Measurements from ENCODE around the gene XYLT1.

The XYLT1 gene

GRCh38 chr16:17219991-17220390 is 250.8 kb downstream of the XYLT1 start:
- no peak for DNase-seq (ENCODE audit: low read depth)
- TF ChIP-seq CTCF (conservative IDR thresholded peaks at IDR 0.05; ENCODE audit: low read depth, low read length): no peak
- H3K4me3 ChIP-seq (ENCODE audit: low read depth, low read length): no peak overlapping the region

GRCh38 chr16:17215936-17216335 is 254.8 kb downstream of the XYLT1 start:
- no peak for DNase-seq (ENCODE audit: low read depth)
- no peak overlapping the region for H3K4me3 ChIP-seq (ENCODE audit: low read depth, low read length)
- TF ChIP-seq CTCF (conservative IDR thresholded peaks at IDR 0.05; ENCODE audit: low read depth, low read length): no peak

- TF ChIP-seq CTCF (conservative IDR thresholded peaks at IDR 0.05; ENCODE audit: low read depth, low read length): no peak
- DNase-seq (ENCODE audit: low read depth): no peak
- H3K4me3 ChIP-seq (ENCODE audit: low read depth, low read length): no peak overlapping the region
Measured at GRCh38 chr16:17215306-17215705, 255.5 kb downstream of the XYLT1 start.

GRCh38 chr16:17213974-17214373 is 256.8 kb downstream of the XYLT1 start:
- DNase-seq (ENCODE audit: low read depth): no peak
- H3K4me3 ChIP-seq (ENCODE audit: low read depth, low read length): no peak overlapping the region
- no peak for TF ChIP-seq CTCF (conservative IDR thresholded peaks at IDR 0.05; ENCODE audit: low read depth, low read length)

GRCh38 chr16:17213025-17213424 is 257.7 kb downstream of the XYLT1 start:
- no peak for TF ChIP-seq CTCF (conservative IDR thresholded peaks at IDR 0.05; ENCODE audit: low read depth, low read length)
- H3K4me3 ChIP-seq (ENCODE audit: low read depth, low read length): no peak overlapping the region
- no peak for DNase-seq (ENCODE audit: low read depth)

- no peak overlapping the region for H3K4me3 ChIP-seq (ENCODE audit: low read depth, low read length)
- no peak for TF ChIP-seq CTCF (conservative IDR thresholded peaks at IDR 0.05; ENCODE audit: low read depth, low read length)
- DNase-seq (ENCODE audit: low read depth): no peak
Measured at GRCh38 chr16:17212606-17213005, 258.2 kb downstream of the XYLT1 start.

- no peak for DNase-seq (ENCODE audit: low read depth)
- no peak for TF ChIP-seq CTCF (conservative IDR thresholded peaks at IDR 0.05; ENCODE audit: low read depth, low read length)
- H3K4me3 ChIP-seq (ENCODE audit: low read depth, low read length): no peak overlapping the region
Measured at GRCh38 chr16:17211797-17212196, 259.0 kb downstream of the XYLT1 start.
